GM11168 (cell line): ENCODE measurements around the gene CDH1.

Experiments
- in situ Hi-C: fragments of 300-500 bp; cut with MboI; formaldehyde crosslinking; loops from one replicate; pipeline ENCODE4 v1.12.0; 2022; ENCODE audit warnings: low sequenced_read_pairs; ENCODE audit not compliant: unreplicated experiment

Gene CDH1

DNA sequence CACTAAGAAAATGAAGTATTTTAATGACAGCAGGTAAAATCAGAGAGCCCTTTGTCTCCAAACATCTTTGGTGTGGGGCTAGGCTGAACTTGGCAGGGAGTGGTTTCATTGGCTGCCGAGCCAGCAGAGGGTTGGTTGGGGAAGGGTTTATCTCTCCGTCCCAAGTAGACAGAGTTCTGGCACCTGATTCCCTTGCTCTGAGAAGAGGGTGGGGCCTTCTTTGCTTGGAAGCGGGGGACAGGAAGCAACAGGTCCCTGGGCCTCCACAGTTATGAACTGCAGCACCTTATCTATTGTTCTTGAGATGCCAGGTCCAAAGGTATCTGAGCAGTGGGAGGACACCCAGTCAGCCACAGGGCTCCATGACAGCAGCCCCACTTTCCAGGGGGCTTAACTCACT is 12.3 kb upstream of the CDH1 start:
- in situ Hi-C loops = loop anchor here (25.0 kb wide), 1 partner anchor 388 kb away; the partner anchor contains the start of gene HAS3

DNA sequence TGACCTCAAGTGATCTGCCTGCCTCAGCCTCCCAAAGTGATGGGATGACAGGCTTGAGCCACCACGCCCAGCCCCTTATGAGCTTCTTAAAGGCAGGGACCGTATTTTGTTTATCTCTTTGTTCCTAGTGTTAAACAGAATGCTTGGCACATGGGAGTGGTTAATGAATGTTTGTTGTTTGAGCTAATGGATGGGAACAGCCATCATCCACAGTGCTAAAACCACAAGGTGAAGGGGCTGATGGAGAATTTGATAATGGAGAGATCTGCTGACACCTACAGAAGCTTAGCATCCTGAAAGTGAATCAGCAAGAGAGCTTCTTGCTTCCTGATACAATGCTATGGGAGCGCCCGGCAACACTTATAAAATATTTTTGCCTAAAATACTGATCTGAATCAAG is 8.6 kb upstream of the CDH1 start:
- in situ Hi-C loops = no loop called here

DNA sequence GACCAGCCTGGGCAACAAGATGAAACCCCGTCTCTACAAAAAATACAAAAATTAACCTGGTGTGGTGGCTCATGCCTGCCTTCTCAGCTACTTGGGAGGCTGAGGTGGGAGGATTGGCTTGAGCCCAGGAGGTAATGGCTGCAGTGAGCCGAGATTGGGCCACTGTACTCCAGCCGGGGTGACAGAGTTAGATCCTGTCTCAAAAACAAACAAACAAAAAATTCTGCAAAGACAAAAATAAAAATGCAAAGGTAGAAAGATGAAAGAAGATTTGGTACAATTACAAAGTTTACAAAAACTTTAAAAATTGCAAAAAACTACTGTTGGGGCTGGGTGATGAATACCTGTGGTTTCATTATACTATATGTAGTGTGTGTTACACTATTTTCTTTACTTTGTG is 5.5 kb upstream of the CDH1 start:
- in situ Hi-C loops = no loop called here

DNA sequence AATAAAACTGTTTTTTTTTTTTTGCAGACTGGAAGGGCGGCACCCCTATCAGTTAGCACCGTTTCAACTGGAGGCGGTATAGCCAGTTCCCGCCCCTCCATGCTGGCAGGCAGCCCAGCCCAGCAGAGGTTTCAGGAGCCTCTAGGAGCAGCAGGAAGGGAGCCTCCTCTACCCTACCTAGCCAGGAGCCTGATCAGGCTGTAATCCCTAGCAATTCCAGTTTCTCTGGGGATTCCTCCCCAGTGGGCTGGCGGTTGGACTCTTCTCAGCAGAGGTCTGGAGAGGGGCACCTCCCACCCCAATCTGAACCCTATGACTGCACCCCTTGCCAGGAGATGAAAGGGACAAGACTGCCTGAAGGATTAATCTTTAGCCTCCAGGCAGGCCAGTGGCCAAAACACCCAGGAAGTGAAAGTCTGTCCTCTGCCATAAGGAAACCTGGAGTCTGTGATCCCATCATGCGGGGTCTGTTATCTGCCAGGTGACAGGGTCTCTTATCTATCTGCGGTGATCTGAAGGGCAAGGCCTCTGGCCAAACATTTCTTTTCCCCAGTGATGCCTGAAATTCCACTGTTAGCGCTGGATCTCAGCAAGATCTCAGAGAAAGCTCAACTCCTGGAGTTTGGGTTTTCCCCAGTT is 4.9 kb upstream of the CDH1 start:
- in situ Hi-C loops = no loop called here

DNA sequence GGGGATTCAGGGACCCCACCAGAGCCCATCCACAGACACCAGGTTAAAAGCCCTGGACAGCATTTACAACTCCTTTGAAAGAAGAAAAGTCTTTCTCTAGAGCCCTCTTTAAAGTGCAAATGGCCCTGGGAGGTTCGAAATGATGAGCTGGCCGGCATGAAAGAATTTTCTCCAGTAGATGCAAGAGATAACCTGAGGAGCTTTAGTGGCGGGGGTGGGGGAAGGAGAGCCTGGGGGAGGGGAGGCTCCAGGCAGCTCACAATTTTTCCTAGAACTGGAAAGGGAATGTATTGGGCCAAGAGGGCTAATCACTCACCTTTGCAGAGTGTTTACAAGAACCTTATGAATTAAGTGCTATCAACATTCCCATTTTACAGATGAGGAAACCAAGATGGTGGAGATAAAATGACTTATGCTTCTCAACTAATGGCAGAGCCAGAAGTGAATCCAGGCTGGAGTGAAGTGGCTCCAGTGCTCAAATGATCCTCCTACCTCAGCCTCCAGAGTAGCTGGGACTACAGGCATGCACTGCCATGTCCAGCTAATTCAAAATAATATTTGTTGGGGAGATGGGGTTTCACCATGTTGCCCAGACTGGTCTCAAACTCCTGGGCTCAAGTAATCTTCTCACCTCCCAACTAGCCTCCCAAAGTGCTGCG is 4.2 kb upstream of the CDH1 start:
- in situ Hi-C loops = no loop called here

DNA sequence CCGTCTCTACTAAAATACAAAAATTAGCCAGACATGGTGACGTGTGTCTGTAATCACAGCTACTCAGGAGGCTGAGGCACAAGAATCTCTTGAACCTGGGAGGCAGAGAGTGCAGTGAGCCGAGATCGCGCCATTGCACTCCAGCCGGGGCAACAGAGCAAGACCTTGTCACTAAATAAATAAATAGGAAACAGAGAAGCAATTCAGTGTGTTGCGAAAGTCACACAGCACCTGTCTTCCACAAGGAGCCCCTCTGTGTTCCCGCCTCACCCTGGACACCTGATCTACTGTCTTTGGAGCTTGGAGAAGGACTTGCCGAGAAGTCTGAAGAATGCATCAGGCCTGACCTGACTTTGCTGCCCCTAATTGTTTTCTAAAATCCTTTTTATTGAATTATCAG is 3.5 kb upstream of the CDH1 start:
- in situ Hi-C loops = no loop called here

DNA sequence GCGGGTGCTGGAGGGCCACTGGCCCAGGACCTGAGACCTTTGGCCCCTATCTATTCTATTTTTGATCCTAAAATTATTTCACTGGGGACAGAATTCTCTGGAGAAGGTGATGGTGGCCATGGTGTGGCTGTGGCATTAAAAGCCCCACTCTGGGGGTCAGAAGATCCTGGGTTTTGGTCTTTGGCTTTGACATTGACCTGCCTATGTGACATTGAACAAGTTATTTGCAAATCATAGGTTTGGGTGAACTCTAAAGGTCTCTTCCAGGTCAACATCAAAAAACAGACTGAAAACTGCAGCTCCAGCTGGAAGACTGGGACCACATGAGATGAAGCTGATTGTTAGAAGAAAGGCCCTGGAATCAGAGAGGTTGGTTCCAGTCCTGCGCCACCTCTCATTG is 2.3 kb upstream of the CDH1 start:
- in situ Hi-C loops = no loop called here

DNA sequence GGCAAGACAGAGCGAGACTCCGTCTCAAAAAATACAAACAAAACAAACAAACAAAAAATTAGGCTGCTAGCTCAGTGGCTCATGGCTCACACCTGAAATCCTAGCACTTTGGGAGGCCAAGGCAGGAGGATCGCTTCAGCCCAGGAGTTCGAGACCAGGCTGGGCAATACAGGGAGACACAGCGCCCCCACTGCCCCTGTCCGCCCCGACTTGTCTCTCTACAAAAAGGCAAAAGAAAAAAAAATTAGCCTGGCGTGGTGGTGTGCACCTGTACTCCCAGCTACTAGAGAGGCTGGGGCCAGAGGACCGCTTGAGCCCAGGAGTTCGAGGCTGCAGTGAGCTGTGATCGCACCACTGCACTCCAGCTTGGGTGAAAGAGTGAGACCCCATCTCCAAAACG is 531 bp upstream of the CDH1 start:
- in situ Hi-C loops = no loop called here

DNA sequence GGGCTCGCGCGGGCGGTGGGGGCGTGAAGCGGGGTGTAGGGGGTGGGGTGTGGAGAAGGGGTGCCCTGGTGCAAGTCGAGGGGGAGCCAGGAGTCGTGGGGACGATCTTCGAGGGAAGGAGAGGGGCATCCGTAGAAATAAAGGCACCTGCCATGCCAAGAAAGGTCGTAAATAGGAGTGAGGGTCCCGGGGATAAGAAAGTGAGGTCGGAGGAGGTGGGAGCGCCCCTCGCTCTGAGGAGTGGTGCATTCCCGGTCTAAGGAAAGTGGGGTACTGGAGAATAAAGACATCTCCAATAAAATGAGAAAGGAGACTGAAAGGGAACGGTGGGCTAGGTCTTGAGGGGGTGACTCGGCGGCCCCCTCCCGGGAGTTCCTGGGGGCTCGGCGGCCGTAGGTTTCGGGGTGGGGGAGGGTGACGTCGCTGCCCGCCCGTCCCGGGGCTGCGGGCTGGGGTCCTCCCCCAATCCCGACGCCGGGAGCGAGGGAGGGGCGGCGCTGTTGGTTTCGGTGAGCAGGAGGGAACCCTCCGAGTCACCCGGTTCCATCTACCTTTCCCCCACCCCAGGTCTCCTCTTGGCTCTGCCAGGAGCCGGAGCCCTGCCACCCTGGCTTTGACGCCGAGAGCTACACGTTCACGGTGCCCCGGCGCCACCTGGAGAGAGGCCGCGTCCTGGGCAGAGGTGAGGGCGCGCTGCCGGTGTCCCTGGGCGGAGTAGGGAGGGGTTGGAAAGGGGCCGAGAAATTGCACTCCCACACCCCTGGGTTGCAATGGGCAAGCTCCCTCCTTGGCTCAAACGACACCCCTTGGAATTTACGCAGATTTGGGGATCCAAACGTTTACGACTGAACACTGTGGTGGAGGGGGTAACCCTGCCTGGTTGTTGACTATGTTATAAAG is 888 bp downstream of the CDH1 start:
- in situ Hi-C loops = no loop called here

DNA sequence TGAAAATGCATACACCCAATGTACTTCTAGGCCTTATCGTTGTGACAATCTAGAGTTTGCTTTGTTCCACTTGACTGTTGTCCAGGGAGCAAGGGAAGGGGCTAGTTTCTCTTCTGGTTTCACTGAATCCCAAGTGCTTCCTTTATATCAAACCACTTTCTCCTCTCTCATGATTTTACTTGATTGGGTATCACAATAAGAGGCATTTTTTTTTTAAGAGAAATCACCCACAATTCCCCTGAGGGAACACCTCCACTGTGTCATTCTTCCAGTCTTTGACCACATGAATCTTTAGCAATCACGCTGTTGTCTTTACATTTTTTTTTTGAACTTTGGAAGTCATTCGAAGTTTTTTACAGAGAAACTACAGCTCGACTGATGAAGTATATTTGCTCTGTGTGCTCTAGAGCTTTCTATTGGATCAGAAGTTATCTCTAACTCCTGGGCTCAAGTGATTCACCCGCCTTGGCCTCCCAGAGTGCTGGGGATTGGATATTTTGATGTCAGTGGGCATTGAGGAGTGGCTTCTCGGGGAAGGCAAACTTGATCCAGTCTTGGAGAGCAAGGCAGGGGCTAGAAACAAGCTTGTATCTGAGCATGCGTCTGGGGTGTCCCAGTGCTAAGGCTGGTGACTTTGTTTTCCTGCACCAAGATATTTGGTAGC is 3.0 kb downstream of the CDH1 start:
- in situ Hi-C loops = no loop called here

DNA sequence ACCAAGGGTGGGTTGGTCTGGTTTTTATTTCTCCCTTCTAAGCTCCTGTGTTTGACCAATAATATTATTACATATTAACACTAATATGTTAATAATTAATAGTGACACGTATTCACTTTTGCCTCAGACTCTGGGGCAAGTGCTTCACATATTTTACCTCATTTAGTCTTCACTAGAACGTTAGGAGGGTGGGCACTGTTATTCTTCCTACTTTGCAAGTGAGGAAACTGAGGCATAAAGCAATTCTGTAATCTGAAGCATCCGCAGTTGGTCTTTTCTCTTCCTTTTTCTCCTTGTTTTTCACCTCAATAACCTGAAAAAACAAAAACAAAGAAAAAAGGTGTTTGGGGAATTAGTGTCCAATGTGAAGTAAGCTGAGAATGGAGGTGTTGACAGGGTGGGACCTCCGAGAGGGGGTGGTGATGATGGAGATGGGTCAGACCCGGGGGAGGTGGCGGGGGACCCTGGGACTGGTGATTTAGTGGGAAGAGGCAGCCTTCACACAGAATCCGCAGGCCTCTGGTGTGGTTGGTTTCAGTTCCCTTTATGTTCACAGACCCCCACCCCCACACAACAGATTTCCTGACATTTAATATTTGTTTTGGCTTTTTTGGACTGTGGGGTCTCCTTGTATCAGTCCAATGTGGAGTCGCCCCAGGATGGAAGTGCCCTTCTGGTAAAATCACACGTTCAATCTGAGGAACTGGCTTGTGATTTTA is 3.7 kb downstream of the CDH1 start:
- in situ Hi-C loops = no loop called here

DNA sequence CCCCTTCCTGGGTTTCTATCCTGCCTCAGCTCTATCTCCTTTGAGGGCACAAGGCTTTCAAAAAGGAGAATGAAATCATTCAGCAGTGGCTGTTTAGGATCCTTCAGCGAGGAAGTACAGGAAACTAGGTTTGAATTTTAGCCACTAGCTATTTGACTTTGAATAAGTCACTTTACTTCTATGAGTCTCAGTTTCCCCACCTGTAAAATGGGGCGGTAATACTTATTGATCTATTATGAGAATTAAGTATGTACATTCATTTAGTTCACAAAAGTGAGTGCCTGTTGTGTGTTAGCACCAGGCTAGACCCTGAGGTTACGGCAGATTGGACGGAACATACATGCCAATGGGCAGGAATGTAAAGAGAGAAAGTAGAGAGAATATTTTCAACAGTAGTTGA is 6.6 kb downstream of the CDH1 start:
- in situ Hi-C loops = no loop called here

DNA sequence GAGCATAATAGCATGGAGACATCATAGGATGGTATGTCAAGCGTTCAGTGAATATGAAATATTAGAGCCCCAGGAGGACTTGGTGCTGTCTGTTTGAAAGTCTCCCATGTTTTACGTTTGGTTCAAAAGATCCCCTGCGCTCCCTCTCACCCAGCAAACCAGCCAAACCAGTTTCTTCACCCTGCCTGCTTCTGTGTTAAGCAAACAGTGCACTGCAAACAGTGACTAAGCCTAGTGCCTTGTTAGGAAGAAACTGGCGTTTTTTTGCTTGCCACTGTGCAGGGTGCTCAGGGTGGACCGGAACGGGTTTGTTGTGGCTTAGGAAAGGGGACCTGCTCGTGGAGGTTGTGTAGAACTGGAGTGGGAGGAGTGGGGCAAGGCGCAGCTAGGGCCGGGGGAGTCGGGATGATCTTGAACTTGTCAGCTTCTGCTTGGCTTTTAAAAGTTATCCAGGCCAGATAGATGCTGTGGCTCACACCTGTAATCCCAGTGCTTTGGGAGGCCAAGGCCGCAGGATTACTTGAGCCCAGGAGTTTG is 7.7 kb downstream of the CDH1 start:
- in situ Hi-C loops = no loop called here

DNA sequence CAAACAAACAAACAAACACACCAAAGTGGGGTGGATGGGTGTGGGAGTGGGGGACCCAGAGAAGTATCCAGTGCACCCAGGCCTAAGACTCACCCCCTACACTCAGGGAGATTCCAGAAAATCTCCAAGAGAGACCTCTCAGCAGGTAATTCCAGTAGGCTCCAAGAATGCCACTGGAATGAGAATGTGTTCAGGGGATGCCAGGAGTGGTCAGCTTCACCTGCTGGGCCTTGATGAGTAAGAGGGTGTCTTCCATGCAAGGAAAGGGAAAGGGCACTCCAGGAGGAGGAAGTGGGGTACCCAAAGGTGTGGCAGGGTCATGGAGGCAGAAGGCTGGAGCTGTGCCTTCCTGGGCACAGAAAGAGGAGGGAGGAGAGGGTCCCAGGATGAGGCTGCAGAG is 9.9 kb downstream of the CDH1 start:
- in situ Hi-C loops = no loop called here

DNA sequence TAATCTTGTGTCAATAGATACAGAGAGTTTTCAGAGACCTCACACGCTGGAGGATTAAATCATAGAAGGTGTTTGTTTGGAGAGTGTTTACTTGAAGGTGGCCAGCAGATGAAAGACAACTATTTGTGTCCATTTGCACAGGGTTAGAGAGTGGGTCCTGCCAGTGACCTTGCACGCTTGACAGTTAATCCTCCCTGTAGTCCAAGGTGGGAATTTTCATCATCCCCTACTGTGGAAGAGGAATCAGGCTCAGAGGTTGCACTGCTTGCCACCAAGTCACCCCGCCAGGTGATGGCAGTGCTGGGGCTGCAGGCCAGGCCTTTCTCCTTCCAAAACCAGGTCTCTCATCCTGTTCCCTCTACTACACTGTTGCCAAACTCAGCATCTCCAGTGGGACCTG is 12.3 kb downstream of the CDH1 start:
- in situ Hi-C loops = no loop called here

DNA sequence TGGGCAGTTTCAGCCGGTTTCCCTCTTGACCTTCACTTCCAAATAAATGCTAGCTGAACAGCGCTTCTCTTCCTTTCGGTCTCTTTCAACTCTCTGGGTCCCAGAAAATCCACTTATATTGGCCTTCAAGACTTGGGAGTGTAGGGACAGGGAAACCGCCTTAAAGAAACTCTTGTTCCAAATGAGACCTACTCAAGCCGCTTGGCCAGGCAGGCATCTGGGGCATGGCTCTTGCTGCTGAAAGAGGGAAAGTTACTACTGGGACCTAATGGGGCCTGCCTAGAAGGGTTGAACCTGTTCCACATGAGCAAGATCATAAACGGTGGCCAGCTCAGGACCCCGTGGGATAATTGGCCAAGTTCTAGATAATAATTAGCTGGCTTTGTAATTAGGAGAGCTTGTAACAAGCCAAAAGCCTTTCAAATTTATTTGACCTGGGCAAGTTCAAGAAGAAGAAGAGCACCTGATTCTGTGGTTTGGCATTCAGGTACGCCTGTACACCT is 13.2 kb downstream of the CDH1 start:
- in situ Hi-C loops = no loop called here

DNA sequence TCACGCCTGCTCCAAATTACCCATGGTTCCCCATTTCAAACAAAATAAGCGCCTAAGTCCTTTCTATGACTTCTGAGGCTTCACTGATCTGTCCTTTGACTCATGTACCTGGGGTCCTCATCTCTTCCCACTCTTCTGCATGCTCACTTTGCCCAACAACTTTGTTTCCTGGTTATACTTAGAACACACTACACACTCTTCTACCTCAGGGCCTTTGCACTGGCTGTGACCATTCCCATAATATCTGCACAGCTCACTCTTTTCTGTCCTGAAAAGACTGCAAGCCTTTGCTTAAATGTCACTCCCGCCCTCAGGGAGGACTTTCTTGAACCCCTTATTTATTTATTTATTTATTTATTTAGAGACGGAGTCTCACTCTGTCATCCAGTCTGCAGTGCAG is 14.1 kb downstream of the CDH1 start:
- in situ Hi-C loops = no loop called here

DNA sequence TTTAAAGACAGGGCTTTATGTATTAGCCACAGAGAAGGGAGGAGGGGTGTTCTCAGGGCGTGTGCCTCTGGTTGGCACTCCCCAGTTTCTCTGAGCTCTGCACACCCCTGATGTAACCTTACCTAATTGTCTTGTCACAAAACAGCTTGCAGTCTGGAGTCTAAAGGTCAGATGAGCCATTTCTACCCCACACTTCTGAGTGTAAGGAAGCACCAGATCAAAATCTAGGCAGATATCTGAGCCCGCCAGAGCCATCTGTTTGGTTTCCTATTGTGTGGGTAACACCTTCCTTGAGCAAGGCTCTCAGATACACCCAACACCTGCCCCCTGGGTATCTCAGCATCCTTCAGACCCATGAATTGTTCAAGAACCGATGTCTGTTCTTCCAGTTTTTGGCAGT is 15.5 kb downstream of the CDH1 start:
- in situ Hi-C loops = no loop called here

DNA sequence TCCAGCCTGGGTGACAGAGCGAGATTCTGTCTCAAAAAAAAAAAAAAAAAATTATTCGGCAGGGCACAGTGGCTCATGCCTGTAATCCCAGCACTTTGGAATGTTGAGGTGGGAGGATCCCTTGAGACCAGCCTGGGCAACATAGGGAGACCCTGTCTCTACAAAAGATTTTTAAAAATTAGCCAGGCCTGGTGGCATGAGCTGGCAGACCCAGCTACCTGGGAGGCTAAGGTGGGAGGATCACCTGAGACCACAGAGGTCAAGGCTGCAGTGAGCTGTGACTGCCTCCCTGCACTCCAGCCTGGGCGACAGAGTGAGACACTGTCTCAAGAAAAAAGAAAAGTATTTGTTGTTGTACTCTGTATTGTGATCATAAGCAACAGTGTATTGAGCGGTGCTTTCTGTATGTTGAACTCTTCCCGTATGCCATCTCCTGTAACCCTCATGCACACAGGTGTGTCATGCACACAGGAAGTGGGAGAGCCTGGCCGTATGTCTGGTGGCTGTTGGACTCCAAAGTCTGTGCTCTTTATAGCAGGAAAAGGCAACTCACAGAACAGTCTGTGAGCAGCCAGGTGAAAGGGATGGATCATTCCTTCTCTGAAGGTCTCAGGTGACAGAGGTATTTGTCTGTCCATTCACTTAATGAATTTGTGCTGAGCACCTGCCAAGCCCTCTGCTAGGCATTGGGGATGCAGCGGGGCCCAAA is 17.1 kb downstream of the CDH1 start:
- in situ Hi-C loops = no loop called here
